ENCODE data around the gene RNF11.
A peak's percentile ranks its signal among the peaks of the same experiment; 100 is the strongest.
"Not testable (repeated sequence)": the region's sequence is repeated elsewhere in the genome, so short reads cannot be mapped to it uniquely, and the experiment has no call there.

The RNF11 gene, protein sequence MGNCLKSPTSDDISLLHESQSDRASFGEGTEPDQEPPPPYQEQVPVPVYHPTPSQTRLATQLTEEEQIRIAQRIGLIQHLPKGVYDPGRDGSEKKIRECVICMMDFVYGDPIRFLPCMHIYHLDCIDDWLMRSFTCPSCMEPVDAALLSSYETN

DNA sequence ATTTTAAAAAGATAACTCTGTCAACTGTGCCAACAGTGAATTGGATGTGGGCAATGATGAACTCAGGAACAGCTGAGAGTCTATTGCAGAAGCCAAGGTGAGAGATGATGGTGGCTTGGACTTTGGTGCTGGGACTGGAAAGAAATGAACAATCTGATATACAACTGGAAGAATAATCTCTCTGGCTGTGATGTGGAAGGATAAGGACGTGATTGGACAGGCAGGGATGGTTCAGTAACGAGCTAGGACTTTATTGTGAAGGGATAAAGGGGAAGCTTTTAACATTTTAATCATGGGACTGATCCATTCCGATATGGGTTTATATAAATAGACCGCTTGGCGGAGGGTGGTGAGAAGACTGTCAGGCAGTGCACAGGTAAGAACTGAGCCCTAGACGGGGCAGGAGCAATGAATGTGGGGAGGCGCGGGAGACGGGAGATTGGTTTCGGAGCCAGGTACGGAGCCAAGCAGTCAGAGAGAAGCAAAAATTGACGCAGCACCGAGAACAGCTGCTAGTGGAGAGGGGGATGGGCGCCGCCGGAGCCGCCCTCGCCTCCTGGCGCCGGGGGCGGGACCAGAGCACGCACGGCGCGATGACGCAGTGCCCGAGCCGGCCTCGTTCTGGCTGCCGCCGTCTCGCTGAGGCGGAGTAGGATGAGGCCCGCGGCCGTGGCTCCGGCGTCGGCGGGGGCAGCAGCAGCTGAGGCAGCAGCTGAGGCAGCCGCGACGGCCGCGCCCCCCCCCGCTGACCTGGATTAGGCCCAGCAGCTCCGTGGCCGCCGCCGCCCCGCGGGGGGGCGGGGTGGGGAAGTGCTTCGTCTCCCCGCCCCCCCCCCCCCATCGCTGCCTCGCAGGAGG is at the start of gene RNF11:
Gene RNF11, plus strand, starts transcription at position 601 of the 858 bp plus-strand sequence. CDS start 484 bp downstream, outside the sequence.
- DNase-seq (ENCODE audit: low read depth in 2 of 2): peak; percentile 84 to 90

DNA sequence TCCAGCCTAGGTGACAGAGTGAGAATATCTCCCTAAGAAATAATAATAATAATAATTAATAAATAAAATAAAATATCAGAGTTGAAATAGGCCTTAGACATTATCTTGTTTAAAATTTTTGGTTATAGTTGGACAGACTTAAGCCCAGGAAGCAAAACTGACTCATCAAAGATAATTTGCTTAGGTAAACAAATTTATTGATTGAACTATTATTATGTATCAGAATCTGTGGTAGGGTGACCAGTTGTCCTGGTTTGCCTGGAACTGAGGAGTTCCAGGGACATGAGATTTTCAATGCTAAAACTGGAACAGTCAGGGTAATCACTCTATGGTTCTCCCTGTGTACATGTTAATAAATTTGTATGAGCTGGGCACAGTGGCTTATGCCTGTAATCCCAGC is 47.8 kb upstream of the RNF11 start:
- DNase-seq (ENCODE audit: low read depth in 2 of 2): no peak

DNA sequence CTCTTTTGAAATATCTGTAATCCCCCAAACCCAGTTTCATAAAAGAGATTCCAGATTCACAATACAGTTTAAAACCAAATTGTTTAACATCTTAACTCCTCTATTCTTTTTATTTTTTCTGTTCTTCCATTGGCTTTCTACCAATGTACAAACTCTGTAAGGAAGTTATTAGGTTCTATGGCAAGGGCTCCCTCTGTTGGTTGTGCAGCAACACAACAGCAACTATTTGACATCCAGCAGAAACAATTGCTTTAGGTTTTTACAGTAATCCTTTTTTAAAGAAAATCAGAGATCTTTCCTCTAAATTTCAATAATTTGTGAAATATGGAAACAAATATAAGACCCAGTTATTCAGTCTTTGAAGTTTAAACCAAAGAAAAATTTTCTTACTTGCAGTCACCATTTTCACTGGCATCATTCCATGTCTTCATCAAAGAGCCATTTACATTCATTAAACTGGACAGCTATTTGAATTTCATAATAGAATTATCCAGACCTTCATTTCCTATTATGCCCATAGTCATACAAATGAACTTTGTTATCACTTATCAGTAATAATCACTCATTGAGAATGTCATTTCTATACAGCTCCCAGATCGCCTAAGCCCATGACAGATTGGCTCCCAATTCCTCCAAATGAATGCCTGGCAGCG is 46.5 kb upstream of the RNF11 start:
- DNase-seq (ENCODE audit: low read depth in 2 of 2): peak; percentile 1 to 33

DNA sequence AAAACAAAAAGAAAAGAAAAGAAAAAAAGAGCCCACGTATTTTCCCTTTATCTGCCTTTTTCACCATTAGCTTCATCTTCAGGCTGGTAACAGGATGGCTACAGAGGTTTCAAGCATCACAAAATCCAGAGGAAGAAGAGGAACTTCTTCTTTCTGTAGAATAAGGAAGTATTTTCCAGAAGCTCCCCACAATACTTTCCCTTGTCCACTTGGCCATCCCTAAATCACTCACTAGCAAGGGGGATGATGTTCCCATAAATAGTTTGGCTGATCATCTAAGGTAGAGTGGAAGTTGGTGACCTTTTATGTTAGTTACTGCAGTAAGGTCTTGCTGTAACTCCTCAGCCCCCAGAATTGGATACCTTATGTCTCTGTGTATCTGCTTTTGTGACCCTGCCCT is 45.1 kb upstream of the RNF11 start:
- no peak for DNase-seq (ENCODE audit: low read depth in 2 of 2)

DNA sequence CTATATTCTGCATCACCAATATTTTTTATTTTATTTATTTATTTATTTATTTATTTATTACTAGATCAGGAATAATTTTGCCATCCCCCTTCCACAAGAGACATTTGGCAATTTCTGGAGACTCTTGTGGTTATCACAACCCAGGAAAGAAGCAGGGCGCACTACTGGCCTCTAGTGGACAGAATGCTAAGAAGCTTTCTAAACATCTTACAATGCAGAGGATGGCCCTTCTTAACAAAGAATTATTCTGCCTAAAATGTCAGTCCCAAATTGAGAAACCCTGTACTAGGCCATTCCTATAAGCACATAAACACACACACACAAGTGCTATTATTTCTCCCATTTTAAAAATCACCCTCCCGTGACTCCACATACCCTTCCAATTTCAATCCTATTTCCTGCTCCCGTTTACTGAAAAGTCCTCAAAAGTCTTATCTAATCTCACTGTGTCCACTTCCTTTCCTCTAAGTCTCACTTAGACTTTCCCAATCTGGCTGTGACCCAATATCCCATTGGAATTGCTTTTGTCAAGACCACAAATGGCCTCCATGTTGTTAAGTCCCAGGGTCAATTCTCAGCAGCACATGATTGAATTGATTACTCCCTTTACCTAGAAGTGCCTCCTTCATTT is 43.7 kb upstream of the RNF11 start:
- peak; percentile 35 to 55 for DNase-seq (ENCODE audit: low read depth in 2 of 2)

DNA sequence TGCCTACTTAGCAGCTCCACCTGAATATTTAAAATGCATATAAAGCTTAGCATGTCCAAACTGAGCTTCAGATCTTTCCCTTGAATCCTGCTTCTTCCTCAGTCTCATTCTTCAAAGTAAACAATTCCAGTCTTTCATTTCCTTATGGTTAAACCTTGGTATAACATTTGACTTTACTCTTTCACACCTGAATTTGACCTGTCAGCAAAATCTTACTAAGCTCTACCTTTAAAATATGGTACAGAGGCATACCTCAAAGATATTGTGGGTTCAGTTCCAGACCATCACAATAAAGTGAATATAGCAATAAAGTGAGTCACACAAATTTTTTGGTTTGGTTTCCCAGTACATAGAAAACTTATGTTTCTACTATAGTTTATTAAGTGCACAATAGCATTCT is 42.5 kb upstream of the RNF11 start:
- no peak for DNase-seq (ENCODE audit: low read depth in 2 of 2)

DNA sequence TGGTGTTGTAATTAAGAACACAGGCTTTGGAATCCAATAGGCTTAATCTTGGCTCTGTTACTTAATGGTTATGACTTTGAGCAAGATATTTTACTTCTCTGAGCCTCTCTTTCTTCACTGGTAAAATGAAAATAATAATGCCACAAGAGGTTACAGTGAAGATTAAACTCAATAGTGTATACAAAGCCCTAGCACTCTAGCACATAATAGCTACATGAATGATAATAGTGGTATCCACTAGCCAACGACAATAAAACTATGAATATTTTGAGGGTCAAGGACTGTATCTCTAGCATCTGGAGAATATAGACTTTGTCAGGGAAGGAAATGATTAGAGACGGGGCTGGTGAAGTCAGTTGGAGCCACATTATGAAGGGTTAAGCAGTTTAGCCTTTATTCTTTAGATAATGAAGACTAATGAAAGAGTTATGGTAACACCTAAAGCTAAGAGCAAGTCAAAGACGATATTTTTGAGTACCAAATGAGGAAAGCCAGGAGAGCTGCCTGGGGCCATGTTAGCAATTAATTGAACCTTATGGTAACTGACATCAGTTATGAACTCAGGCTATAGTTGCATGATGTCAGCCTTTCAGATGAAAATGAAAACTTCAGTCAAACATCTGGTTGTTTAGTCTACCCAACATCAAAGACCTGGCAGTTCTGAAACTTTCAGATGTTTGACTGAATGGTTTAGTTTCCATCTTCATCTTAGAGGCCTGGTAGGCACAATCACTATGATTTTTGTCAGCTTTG is 32.8 kb upstream of the RNF11 start:
- DNase-seq (ENCODE audit: low read depth in 2 of 2): no peak

DNA sequence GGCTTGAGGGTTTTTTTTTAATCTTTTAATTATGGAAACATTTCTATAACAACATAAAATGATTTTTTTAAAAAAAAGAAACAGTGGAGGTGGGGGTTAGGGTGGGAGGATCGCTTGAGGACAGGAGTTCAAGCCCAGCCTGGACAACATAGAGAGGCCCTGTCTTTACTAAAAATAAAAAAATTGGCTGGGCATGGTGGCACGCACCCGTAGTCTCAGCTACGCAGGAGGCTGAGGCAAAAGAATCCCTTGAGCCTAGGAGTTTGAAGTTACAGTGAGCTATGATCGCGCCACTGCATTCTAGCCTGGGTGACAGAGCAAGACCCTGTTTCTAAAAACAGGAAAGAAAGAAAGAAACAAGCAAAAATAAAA is 32.2 kb upstream of the RNF11 start:
- DNase-seq (ENCODE audit: low read depth in 2 of 2): no peak

DNA sequence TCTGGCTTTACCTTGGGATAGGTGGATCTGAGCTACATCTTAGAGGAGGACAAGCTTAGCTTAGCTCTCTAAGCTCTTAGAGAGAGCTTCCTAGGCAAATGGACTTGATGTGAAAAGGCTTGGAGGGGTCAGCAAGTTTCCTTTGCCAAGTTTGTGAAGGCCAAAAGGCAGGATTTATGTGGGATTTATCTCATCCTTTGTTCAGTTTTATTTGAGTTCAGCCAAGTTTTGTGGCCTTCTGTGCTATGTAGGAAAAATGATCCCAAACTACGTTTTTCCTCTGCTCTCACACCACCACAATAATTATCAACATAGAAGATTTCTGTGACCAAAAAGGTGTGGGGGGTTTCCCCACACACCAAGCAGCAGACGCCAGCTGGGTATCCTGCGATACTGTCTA is 26.0 kb upstream of the RNF11 start:
- no peak for DNase-seq (ENCODE audit: low read depth in 2 of 2)

DNA sequence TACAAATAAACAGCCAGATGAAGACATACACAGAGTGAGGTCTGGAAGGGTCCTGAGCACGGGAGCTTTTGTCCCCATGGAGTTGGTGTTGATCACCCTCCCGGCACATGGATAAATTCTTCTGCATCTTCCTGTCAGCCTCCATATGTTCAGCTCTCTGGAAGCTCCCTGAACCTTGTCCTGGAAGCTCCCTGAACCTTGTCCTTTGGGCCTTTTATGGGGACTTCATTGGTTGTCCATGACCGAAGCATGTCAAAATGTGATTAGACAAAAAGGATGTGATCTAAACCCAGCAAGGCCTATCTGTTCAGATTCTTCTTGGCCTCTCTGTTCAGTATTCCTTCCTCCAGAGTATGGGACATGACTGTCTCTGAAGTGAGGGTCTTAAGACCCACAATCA is 25.4 kb upstream of the RNF11 start:
- DNase-seq (ENCODE audit: low read depth in 2 of 2): no peak

DNA sequence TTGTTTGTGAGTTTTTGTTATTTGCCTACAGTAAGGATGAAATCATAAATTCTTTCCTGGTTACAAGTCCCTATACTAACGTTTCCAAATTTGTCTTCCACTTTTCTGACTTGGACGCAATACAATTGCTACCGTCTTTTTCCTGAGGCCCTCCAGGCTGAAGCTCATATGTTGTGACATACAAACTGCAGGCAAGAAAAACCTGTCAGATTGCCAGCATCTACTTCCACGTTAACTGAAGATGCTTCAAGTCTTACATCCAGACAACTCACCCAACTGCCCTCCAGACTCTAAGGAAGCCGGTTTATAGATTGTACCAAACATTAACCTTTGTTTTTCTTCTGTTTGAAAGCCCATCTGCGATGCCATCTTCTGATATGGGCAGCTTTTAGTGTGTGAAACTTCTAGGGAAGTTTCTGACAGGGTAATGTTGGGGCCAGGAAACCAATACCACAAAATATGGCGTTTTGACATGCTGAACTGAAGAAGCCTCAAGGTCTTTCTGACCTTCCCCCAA is 21.4 kb upstream of the RNF11 start:
- DNase-seq (ENCODE audit: low read depth in 2 of 2): no peak

DNA sequence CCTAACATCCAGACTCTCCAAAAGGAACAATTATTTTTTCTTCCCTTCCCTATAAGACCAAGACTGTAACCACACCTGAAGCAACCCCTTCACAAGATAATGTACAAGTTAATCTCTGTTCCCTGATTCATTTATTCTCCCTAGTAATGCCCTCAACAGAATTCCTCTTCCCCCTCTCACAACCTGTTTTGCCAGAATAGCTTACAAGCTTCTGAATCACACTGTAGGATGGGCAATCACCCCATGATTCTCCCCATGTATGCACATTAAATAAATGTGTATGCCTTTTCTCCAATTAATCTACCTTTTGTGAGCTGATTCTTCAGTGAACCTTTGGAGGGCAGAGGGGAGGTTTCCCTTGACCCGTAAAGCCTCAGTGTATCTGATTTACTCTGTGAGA is 20.9 kb upstream of the RNF11 start:
- DNase-seq (ENCODE audit: low read depth in 2 of 2): no peak

DNA sequence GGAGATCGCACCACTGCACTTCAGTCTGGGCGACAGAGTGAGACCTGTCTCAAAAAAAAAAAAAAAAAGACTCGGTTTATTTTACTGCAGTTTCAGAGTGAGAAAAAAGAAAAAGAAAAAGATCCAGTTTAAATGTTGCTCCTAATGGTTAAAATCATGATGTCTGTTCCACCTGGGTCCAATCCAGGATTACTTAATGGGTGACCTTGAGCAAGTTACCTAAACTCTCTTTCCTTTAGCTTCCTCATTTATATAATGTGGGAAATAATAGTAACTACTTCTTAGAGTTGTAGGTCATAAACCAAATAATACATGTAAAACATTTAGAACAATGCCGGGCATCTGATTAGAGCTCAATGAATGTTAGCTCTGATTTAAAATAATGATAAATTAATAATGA is 19.4 kb upstream of the RNF11 start:
- no peak for DNase-seq (ENCODE audit: low read depth in 2 of 2)

DNA sequence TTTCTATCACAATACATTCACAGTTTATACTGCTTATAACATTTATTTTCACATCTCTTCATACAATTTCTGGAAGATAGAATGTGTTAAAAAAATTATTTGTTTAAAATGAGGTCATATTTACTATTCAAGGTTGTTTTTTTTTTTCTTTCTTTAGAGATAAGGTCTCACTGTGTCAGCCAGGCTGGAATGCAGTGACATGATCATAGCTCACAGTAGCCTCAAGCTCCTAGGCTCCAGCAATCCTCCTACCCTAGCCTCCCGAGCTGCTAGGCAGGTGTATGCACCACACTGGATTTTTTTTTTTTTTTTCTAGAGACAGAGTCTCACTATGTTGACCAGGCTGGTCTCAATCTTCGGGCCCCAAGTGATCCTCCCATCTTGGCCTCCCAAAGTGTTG is 19.0 kb upstream of the RNF11 start:
- DNase-seq (ENCODE audit: low read depth in 2 of 2): no peak

DNA sequence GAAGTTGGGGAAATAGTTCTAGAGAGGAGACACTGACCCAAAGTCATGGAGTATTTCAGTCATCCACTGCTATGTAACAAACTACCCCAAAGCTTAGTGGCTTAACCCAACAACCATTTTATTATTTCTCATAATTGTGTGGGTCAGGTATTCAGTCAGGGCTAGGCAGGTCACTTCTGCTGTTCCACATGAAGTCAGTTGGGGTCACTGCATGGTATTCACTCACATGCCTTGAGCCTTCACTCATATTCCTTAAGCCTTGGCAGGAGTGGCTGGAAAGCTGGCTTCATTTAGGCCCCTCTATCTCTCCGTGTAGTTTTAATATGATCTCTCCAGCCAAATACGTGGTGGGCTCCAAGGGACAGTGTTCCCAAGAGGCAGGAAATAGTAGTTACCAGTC is 17.5 kb upstream of the RNF11 start:
- DNase-seq (ENCODE audit: low read depth in 2 of 2): no peak

DNA sequence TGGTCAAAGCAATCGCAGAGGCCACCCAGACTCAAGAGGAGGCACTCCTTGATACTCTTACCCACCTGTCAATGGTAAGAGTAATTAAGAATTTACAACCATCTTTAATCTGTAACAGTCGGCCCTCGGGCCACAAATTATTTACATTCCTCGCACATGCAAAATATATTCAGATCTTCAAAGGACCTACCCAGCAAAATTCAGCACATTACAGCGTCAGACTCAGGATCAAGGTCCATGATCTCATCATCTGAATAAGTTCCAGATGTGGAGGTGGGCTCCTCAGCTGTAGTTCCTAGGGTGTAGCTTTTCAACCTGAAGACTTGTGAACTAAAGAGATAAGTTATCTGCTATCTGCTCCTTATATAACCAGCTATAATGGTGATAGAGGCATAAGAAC is 17.1 kb upstream of the RNF11 start:
- DNase-seq (ENCODE audit: low read depth in 2 of 2): no peak

DNA sequence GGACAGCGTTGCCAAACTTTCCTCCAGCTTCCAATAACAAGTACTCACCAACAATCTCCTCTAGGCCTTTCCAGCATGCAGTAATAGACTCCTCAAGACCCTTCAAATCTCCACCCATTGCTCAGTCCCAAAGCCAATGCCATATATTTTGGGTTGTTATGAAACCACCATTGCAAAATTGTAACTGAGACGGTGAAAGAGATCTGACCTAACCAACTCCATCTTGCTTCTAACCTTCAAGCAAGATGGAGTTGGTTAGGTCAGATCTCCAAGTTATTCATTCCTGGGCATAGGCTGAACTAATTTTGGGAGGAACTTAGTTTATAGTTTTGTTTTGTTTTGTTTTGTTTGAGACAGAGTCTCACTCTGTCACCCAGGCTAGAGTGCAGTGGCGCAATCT is 14.5 kb upstream of the RNF11 start:
- not testable (repeated sequence) for DNase-seq (ENCODE audit: low read depth in 2 of 2)

DNA sequence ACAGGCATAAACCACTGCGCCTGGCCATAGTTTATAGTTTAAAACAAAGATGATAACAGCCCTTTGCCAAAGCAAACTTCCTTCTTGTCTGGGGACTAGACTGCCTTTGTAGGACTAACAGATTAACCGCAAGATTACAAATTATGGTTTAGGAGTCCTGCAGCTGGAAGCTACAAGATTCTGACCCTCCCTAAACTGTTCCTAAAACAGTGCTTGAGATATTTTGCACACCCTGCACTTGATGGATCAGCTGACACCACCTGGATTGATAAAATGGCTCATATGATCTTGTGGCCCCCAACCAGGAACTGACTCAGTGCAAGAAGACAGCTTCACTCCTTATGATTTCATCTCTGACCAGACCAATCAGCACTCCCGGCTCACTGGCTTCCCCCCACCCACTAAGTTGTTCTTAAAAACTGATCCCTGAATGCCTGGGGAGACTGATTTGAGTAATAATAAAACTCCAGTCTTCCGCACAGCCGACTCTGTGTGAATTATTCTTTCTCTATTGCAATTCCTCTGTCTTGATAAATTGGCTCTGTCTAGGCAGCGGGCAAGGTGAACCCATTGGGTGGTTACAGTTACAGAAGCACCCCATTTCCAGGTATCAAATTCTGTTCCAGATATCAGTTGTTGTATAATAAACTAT is 13.8 kb upstream of the RNF11 start:
- DNase-seq (ENCODE audit: low read depth in 2 of 2): no peak

DNA sequence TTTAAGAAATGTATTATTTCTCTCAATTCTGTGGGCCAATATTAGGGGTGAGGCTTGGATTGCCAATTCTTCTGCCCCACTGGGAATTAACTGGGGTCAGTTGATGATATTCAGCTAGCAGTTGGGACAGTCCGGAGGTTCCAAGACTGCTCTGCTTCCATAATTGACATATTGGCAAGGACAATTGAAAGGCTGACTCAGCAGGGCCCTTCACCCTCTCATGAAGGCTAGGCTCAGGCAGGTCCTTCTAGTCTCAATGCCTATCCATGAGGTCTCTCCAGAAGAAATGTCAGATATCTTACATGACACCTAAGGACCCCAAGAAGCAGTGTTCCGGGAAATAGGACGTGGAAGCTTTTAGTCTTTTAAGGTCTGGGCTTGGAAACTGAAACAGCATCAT is 13.3 kb upstream of the RNF11 start:
- no peak for DNase-seq (ENCODE audit: low read depth in 2 of 2)

DNA sequence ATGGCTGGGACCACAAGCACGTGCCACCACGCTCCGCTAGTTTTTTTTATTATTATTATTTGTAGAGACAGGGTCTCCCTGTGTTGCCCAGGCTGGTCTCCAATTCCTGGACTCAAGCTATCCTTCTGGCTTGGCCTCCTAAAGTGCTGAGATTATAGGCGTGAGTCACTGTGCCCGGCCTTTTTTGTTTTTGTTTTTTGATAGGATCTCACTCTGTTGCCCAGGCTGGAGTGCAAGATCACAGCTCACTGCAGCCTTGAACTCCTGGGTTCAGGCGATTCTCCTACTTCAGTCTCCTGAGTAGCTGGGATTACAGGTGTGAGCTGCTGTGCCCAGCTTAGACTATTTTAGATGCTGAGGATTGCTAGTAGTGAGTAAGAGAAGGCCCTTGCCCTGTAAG is 11.8 kb upstream of the RNF11 start:
- no peak for DNase-seq (ENCODE audit: low read depth in 2 of 2)
